IMR-90 (cell line): Measurements from ENCODE around the gene ATG7. TPM values are rescaled to one million over a fixed set of nuclear protein-coding genes. Genes with fewer than 3 reads are reported as not detected.

Experiments used
- ATAC-seq: fragments of 200-7000 bp; cut with Tn5 transposase; 2 replicates; pipeline ENCODE4 v1.9.1; 2020; ENCODE audit warnings: low read depth, mild to moderate bottlenecking, moderate library complexity
- BruUV-seq: library from RNA; stranded (reverse); fragments of 400-500 nt; replicated peaks from 2 replicates; lab custom pipeline; 2021; lab: Mats Ljungman, UMichigan
- CTCF ChIA-PET: fragments of 300-600 bp; formaldehyde crosslinking; extraction: SDS; loops from one replicate; lab custom pipeline; 2021; ENCODE audit warnings: antibody characterized with exemption; lab: Yijun Ruan, JAX
- POLR2A ChIA-PET: fragments of 300-600 bp; sonication (Branson Sonifier 250); formaldehyde crosslinking; loops from one replicate; lab custom pipeline; 2022; ENCODE audit warnings: antibody characterized with exemption; ENCODE audit not compliant: unreplicated experiment; lab: Charles Lee
- DNase-seq: peaks from one replicate; pipeline ENCODE4 v3.0.0; 2013
- H2AFZ ChIP-seq: replicated peaks from 2 replicates; pipeline ENCODE3; 2013; ENCODE audit warnings: low read length, mild to moderate bottlenecking; ENCODE audit not compliant: poor library complexity
- H2AK5ac ChIP-seq: 2 replicates; pipeline ENCODE4 v1.6.1; 2013; ENCODE audit warnings: low read depth, low read length, inconsistent platforms
- H2AK9ac ChIP-seq: replicated peaks from 2 replicates; pipeline ENCODE3; 2013; ENCODE audit warnings: mild to moderate bottlenecking, low read depth, low read length, moderate library complexity; ENCODE audit not compliant: poor library complexity
- H2BK120ac ChIP-seq: 2 replicates; pipeline ENCODE4 v1.6.1; 2013; ENCODE audit warnings: low read depth, low read length, inconsistent platforms
- H2BK15ac ChIP-seq: 3 replicates; pipeline ENCODE4 v1.6.1; 2013; ENCODE audit warnings: low read depth, low read length, inconsistent platforms
- H2BK20ac ChIP-seq: 2 replicates; pipeline ENCODE4 v1.6.1; 2013; ENCODE audit warnings: low read depth, mild to moderate bottlenecking, inconsistent platforms, low read length, moderate library complexity
- H2BK5ac ChIP-seq: 2 replicates; pipeline ENCODE4 v1.6.1; 2013; ENCODE audit warnings: mild to moderate bottlenecking, low read depth, low read length, inconsistent platforms; ENCODE audit not compliant: poor library complexity, severe bottlenecking
- H3K14ac ChIP-seq: replicated peaks from 2 replicates; pipeline ENCODE4 v1.6.1; 2013; ENCODE audit warnings: low read depth, low read length, inconsistent platforms
- H3K18ac ChIP-seq: 2 replicates; pipeline ENCODE4 v1.6.1; 2013; ENCODE audit warnings: low read depth, low read length, control low read depth
- H3K23ac ChIP-seq: 2 replicates; pipeline ENCODE4 v1.6.1; 2013; ENCODE audit warnings: low read depth, low read length, inconsistent platforms
- H3K27ac ChIP-seq: 2 replicates; pipeline ENCODE4 v1.5.1; 2013; ENCODE audit warnings: mild to moderate bottlenecking, control low read depth, low read length; ENCODE audit not compliant: insufficient read depth
- H3K27me3 ChIP-seq: 2 replicates; pipeline ENCODE4 v1.6.1; 2013; ENCODE audit warnings: low read length; ENCODE audit not compliant: control insufficient read depth, insufficient read depth
- H3K36me3 ChIP-seq: 2 replicates; pipeline ENCODE4 v1.6.1; 2013; ENCODE audit warnings: low read length, mixed read lengths; ENCODE audit not compliant: control insufficient read depth, insufficient read depth
- H3K4ac ChIP-seq: 2 replicates; pipeline ENCODE4 v1.6.1; 2013; ENCODE audit warnings: low read depth, low read length, inconsistent platforms
- H3K4me1 ChIP-seq: 2 replicates; pipeline ENCODE4 v1.6.1; 2013; ENCODE audit warnings: low read length, mixed read lengths; ENCODE audit not compliant: control insufficient read depth, insufficient read depth
- H3K4me2 ChIP-seq: 2 replicates; pipeline ENCODE4 v1.6.1; 2013; ENCODE audit warnings: low read depth, mild to moderate bottlenecking, control low read depth, low read length, moderate library complexity
- H3K4me3 ChIP-seq: 2 replicates; pipeline ENCODE4 v1.5.1; 2013; ENCODE audit warnings: low read depth, mild to moderate bottlenecking, control low read depth, low read length, moderate library complexity; ENCODE audit not compliant: insufficient read depth
- H3K56ac ChIP-seq: 2 replicates; pipeline ENCODE4 v1.6.1; 2013; ENCODE audit warnings: low read length, inconsistent platforms; ENCODE audit not compliant: insufficient read depth; ENCODE audit errors: extremely low read depth
- H3K79me1 ChIP-seq, 2 experiments: 2 replicates each; pipeline ENCODE4 v1.6.1; 2013; ENCODE audit warnings: low read length in 2 of 2, inconsistent platforms in 1 of 2, low read depth in 1 of 2
- H3K9ac ChIP-seq: 2 replicates; pipeline ENCODE4 v1.6.1; 2013; ENCODE audit warnings: low read depth, low read length, control low read depth
- H3K9me1 ChIP-seq: 2 replicates; pipeline ENCODE4 v1.6.1; 2013; ENCODE audit warnings: low read length, inconsistent platforms; ENCODE audit not compliant: insufficient read depth
- H3K9me3 ChIP-seq: 2 replicates; pipeline ENCODE4 v1.6.1; 2013; ENCODE audit warnings: low read length; ENCODE audit not compliant: control insufficient read depth, insufficient read depth
- H4K20me1 ChIP-seq: 2 replicates; pipeline ENCODE4 v1.6.1; 2013; ENCODE audit warnings: low read length, inconsistent platforms; ENCODE audit not compliant: insufficient read depth
- H4K5ac ChIP-seq: 2 replicates; pipeline ENCODE4 v1.6.1; 2013; ENCODE audit warnings: mild to moderate bottlenecking, low read depth, low read length, control low read depth
- H4K8ac ChIP-seq, 2 experiments: 2 replicates each; pipeline ENCODE4 v1.6.1; 2013; ENCODE audit warnings: low read depth in 2 of 2, low read length in 2 of 2, control low read depth in 1 of 2, inconsistent platforms in 1 of 2
- H4K91ac ChIP-seq: 2 replicates; pipeline ENCODE4 v1.6.1; 2013; ENCODE audit warnings: low read depth, low read length, inconsistent platforms; ENCODE audit not compliant: insufficient read depth
- BHLHE40 ChIP-seq: fragments of 150-350 bp; IDR thresholded peaks from 2 replicates; pipeline ENCODE4 v1.6.1; 2016; ENCODE audit warnings: mild to moderate bottlenecking, low read depth, low read length
- MAFK ChIP-seq: IDR thresholded peaks from 2 replicates; pipeline ENCODE4 v1.6.1; 2012; ENCODE audit warnings: low read depth, low read length, improper control_type of control experiment
- MXI1 ChIP-seq: IDR thresholded peaks from 2 replicates; pipeline ENCODE4 v1.6.1; 2012; ENCODE audit warnings: low read depth, mild to moderate bottlenecking, low read length, moderate library complexity, borderline replicate concordance
- RCOR1 ChIP-seq: IDR thresholded peaks from 2 replicates; pipeline ENCODE4 v1.6.1; 2012; ENCODE audit warnings: mild to moderate bottlenecking, low read length, improper control_type of control experiment; ENCODE audit not compliant: insufficient replicate concordance
- RFX5 ChIP-seq: IDR thresholded peaks from 2 replicates; pipeline ENCODE4 v1.8.0; 2012; ENCODE audit warnings: low read depth, mild to moderate bottlenecking, low read length, moderate library complexity
- WGBS, 2 experiments: methylation state at CpG; one replicate each; pipeline versions ENCODE4 v1.1.5 to v1.1.7; 2013; ENCODE audit warnings: missing lambda C conversion rate in 2 of 2; ENCODE audit not compliant: insufficient read length in 1 of 2; ENCODE audit errors: extremely low coverage in 2 of 2; 5-methylcytosine and 5-hydroxymethylcytosine counted together
- dilution Hi-C: fragments of 300-500 bp; cut with HindIII; formaldehyde crosslinking; loops from one replicate; pipeline ENCODE4 v1.14.3; 2018; ENCODE audit warnings: low sequenced_read_pairs; ENCODE audit not compliant: unreplicated experiment
- in situ Hi-C: fragments of 300-500 bp; cut with MboI; formaldehyde crosslinking; loops from 3 replicates; pipeline ENCODE4 v1.14.3; 2019; ENCODE audit warnings: low sequenced_read_pairs, inconsistent platforms, mixed read lengths
- intact Hi-C: fragments of 100-400 bp; cut with micrococcal nuclease; formaldehyde crosslinking; loops from 2 replicates; pipeline ENCODE4 v1.10.0; 2022
- polyA plus RNA-seq, 3 experiments: library from polyadenylated mRNA; depleted of rRNA; stranded (reverse); fragments of >200 nt; gene quantifications; 2 replicates each; pipeline ENCODE4 v1.2.3, GENCODE V29; 2012; ENCODE audit warnings: low replicate concordance in 1 of 3
- total RNA-seq: library from RNA; depleted of rRNA; stranded (reverse); fragments of >200 nt; gene quantifications from 2 replicates; pipeline ENCODE4 v1.2.3, GENCODE V29; 2012
- TF ChIP-seq, protein P1 (sequence below): fragments of 150-350 bp; IDR thresholded peaks from 2 replicates; pipeline ENCODE4 v1.6.1; 2016; ENCODE audit warnings: low read depth, mild to moderate bottlenecking, low read length, moderate library complexity, borderline replicate concordance

Gene ATG7
- total and polyA plus RNA-seq, 2 of the 4 experiments (the other 2 are of a cell fraction) = 15.6 to 51.4 TPM

DNA sequence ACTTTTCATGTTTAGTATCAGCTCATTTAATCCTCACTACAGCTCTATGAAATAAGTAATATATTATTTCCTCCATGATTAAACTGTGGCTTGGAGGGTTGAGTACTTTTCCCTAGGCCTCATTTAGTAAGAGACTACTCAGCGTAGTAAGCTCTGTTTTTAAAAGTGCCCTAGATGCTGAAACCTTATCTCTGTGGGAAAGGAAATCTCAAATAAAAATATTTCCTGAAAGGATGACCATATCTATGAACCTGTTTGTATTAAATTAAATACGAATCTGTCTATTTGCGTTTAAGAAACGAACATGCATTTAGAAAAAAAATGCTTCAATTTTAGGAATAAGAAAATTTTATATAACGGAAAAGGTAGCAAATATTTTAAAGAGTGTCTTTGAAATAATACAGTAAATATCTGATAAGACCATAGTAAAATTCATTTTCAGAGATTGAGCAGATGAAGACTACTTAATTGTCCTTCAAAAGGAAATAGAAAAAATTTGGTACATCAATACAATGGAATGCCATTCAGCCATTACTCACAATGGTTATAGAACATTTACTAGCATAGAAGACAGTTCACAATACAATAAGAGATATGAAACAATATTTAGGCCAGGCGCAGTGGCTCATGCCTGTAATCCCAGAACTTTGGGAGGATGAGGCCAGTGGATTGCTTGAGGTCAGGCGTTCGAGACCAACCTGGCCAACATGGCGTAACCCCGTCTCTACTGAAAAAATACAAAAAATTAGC lies 56.2 kb downstream of the ATG7 start:
- Histone ChIP-seq H3K9me3 (no peaks in the 10 kb centered on the region), H2AFZ (no peak overlapping the region), H3K4me3 (no peak overlapping the region), H3K36me3 (peaks cover 5% of the 10 kb centered on the region; the same call in 1 of the 2 replicates), H3K9ac (no peak overlapping the region), H3K56ac (no peak overlapping the region), H4K91ac (no peak overlapping the region), H3K4me1 (peaks cover 7% of the 10 kb centered on the region), H2AK5ac (no peak overlapping the region), H3K79me1 (peaks cover 0 to 4% of the 10 kb centered on the region in 2 experiments; a peak in 2 of 4 replicates), H2BK15ac (no peak overlapping the region), H3K9me1 (peaks cover 4% of the 10 kb centered on the region; the same call in 1 of the 2 replicates), H4K8ac (no peak overlapping the region), H3K23ac (no peak overlapping the region), H2BK5ac (no peak overlapping the region), H2BK20ac (no peak overlapping the region), H4K5ac (no peak overlapping the region), H2BK120ac (no peak overlapping the region), H3K27me3 (no peaks in the 10 kb centered on the region), H3K27ac (no peak overlapping the region), H3K18ac (no peak overlapping the region), H2AK9ac (no peak overlapping the region), H3K14ac (no peak overlapping the region), H4K20me1 (no peaks in the 10 kb centered on the region), H3K4me2 (no peak overlapping the region), H3K4ac (no peak overlapping the region)
- intact Hi-C loops = no loop called here
- ChIA-PET CTCF (no interaction called here), POLR2A (no interaction called here)
- TF ChIP-seq MXI1 (no peak), RCOR1 (no peak), BHLHE40 (no peak), MAFK (no peak), RFX5 (no peak)
- TF ChIP-seq, protein P1, sequence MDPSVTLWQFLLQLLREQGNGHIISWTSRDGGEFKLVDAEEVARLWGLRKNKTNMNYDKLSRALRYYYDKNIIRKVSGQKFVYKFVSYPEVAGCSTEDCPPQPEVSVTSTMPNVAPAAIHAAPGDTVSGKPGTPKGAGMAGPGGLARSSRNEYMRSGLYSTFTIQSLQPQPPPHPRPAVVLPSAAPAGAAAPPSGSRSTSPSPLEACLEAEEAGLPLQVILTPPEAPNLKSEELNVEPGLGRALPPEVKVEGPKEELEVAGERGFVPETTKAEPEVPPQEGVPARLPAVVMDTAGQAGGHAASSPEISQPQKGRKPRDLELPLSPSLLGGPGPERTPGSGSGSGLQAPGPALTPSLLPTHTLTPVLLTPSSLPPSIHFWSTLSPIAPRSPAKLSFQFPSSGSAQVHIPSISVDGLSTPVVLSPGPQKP = no peak
- no TSS peak for BruUV-seq
- WGBS, 2 experiments = 96 to 100% methylated on average over 1 to 4 of the region's 10 CpGs
- DNase-seq = no peak
- no peak for ATAC-seq
- in situ Hi-C loops = loop anchor here (25.0 kb wide), 2 partner anchors 166 to 566 kb away; partner anchors contain the start of gene HRH1
- dilution Hi-C loops = no loop called here
